Panc1 (cell line): Measurements from ENCODE around the gene TNRC6C.
"Not testable (repeated sequence)": the region's sequence is repeated elsewhere in the genome, so short reads cannot be mapped to it uniquely, and the experiment has no call there.

Source experiments
- POLR2AphosphoS5 ChIP-seq: IDR thresholded peaks from 2 replicates; pipeline ENCODE4 v1.6.1; 2012; ENCODE audit warnings: mild to moderate bottlenecking, low read depth, low read length, moderate library complexity
- TCF7L2 ChIP-seq: IDR thresholded peaks from 2 replicates; pipeline ENCODE4 v1.6.1; 2011; ENCODE audit warnings: mild to moderate bottlenecking, low read depth, low read length, inconsistent platforms
- TF ChIP-seq, protein P1 (sequence below): fragments of 450-650 bp; IDR thresholded peaks from 2 replicates; pipeline ENCODE4 v1.5.1; 2017; ENCODE audit warnings: mild to moderate bottlenecking
- TF ChIP-seq, protein P2 (sequence below), 2 experiments: IDR thresholded peaks; 2 replicates each; pipeline ENCODE4 v1.6.1; 2011 to 2012; ENCODE audit warnings: low read depth in 2 of 2, control low read depth in 1 of 2, low read length in 1 of 2, mild to moderate bottlenecking in 1 of 2, moderate library complexity in 1 of 2; ENCODE audit not compliant: insufficient read depth in 1 of 2

DNA sequence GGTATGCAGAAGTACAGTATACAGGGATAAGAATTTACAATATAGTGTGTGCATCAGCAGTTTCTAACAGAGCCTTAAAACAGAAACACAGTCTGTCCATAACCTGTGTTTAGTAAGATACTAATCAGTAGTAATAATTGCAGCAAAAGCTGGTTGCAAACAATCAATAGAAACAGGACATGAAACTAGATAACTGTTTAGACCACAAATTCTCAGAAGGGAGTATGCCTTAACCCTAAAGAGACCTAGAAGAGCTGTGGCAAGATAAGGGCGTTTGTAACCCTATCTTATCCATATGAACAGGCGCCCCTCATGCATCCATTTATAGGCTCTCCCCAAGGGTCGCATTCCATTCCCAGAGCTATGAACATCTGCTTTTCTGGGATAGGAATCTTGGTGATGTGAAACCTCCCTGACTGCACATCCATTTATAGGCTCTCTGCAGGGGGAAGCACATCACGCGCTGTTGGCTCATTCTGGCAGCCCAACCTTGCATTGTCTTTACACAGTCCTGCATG is 123.9 kb downstream of the TNRC6C start:
- TF ChIP-seq, protein P1, sequence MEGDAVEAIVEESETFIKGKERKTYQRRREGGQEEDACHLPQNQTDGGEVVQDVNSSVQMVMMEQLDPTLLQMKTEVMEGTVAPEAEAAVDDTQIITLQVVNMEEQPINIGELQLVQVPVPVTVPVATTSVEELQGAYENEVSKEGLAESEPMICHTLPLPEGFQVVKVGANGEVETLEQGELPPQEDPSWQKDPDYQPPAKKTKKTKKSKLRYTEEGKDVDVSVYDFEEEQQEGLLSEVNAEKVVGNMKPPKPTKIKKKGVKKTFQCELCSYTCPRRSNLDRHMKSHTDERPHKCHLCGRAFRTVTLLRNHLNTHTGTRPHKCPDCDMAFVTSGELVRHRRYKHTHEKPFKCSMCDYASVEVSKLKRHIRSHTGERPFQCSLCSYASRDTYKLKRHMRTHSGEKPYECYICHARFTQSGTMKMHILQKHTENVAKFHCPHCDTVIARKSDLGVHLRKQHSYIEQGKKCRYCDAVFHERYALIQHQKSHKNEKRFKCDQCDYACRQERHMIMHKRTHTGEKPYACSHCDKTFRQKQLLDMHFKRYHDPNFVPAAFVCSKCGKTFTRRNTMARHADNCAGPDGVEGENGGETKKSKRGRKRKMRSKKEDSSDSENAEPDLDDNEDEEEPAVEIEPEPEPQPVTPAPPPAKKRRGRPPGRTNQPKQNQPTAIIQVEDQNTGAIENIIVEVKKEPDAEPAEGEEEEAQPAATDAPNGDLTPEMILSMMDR = not testable (repeated sequence)
- TF ChIP-seq POLR2AphosphoS5, TCF7L2: not testable (repeated sequence)
- TF ChIP-seq, protein P2, sequence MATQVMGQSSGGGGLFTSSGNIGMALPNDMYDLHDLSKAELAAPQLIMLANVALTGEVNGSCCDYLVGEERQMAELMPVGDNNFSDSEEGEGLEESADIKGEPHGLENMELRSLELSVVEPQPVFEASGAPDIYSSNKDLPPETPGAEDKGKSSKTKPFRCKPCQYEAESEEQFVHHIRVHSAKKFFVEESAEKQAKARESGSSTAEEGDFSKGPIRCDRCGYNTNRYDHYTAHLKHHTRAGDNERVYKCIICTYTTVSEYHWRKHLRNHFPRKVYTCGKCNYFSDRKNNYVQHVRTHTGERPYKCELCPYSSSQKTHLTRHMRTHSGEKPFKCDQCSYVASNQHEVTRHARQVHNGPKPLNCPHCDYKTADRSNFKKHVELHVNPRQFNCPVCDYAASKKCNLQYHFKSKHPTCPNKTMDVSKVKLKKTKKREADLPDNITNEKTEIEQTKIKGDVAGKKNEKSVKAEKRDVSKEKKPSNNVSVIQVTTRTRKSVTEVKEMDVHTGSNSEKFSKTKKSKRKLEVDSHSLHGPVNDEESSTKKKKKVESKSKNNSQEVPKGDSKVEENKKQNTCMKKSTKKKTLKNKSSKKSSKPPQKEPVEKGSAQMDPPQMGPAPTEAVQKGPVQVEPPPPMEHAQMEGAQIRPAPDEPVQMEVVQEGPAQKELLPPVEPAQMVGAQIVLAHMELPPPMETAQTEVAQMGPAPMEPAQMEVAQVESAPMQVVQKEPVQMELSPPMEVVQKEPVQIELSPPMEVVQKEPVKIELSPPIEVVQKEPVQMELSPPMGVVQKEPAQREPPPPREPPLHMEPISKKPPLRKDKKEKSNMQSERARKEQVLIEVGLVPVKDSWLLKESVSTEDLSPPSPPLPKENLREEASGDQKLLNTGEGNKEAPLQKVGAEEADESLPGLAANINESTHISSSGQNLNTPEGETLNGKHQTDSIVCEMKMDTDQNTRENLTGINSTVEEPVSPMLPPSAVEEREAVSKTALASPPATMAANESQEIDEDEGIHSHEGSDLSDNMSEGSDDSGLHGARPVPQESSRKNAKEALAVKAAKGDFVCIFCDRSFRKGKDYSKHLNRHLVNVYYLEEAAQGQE (IDR thresholded peaks at IDR 0.05; ENCODE audit: insufficient read depth in 1 of 2, low read depth in 2 of 2, low read length in 1 of 2) = not testable (repeated sequence)
